Skeletal muscle tissue (tissue), 4 donors: ENCODE results near the gene TYSND1. TPM values are rescaled to one million over a fixed set of nuclear protein-coding genes. Genes with fewer than 3 reads are reported as not detected.

Source experiments
- H3K27ac ChIP-seq: one replicate; pipeline ENCODE4 v1.7.0; 2013; ENCODE audit warnings: mild to moderate bottlenecking, low read depth, low read length, inconsistent platforms
- H3K27me3 ChIP-seq, 3 donors: one replicate each; pipeline ENCODE4 v1.7.0; 2013; ENCODE audit warnings: low read length in 3 of 3; ENCODE audit not compliant: control insufficient read depth in 3 of 3, insufficient read depth in 3 of 3
- H3K36me3 ChIP-seq, 3 donors: one replicate each; pipeline ENCODE4 v1.7.0; 2013; ENCODE audit warnings: low read length in 3 of 3; ENCODE audit not compliant: control insufficient read depth in 3 of 3, insufficient read depth in 3 of 3
- H3K4me1 ChIP-seq, 3 donors: one replicate each; pipeline ENCODE4 v1.7.0; 2013; ENCODE audit warnings: low read length in 3 of 3, mild to moderate bottlenecking in 3 of 3; ENCODE audit not compliant: control insufficient read depth in 3 of 3, insufficient read depth in 3 of 3
- H3K4me3 ChIP-seq, 3 donors: one replicate each; pipeline ENCODE4 v1.7.0; 2013; ENCODE audit warnings: low read length in 3 of 3
- H3K9ac ChIP-seq, 3 donors: one replicate each; pipeline ENCODE4 v1.7.0; 2013; ENCODE audit warnings: low read length in 3 of 3, mild to moderate bottlenecking in 3 of 3, moderate library complexity in 2 of 3, low read depth in 1 of 3
- H3K9me3 ChIP-seq, 3 donors: one replicate each; pipeline ENCODE4 v1.7.0; 2013; ENCODE audit warnings: low read length in 3 of 3; ENCODE audit not compliant: control insufficient read depth in 3 of 3
- total RNA-seq: library from RNA; depleted of rRNA; stranded (reverse); fragments of >200 nt; gene quantifications from one replicate; pipeline ENCODE4 v1.2.3, GENCODE V29; 2014
- donor health status: Osteomylitis.

Gene TYSND1
- total RNA-seq, 1 donor from 2014 or later, result 4.7 TPM

DNA sequence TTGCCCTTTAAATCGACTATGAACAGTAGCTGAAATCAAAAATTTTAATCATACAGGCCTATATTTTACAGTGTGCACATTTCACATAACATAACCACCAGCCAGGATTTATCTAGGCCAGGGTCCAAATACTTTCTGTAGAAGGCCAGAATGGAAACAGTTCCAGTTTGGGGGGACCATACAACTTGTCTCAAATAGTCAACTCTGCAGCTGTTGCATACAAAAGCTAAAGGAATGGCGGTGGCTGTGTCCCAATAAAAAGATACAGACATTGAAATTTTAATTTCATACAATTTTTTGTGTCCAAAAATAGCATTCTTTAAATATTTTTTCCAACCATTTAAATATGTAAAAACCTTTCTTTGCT lies 742 bp upstream of the TYSND1 start:
- H3K27ac ChIP-seq, result peak overlapping the region; percentile 84
- H3K9me3 ChIP-seq, result no peaks in the 10 kb centered on the region
- no peaks in the 10 kb centered on the region for H3K27me3 ChIP-seq
- peak overlapping the region in 1 of 3 donors; percentile 85 for H3K4me3 ChIP-seq
- H3K4me1 ChIP-seq, result peaks cover 12 to 19% (median 16%) of the 10 kb centered on the region in 3 donors
- peak overlapping the region in 2 of 3 donors; percentile 48 to 90 for H3K9ac ChIP-seq
- peaks cover 13 to 30% (median 15%) of the 10 kb centered on the region in 3 donors for H3K36me3 ChIP-seq

GRCh38 chr10:70145666-70146488 lies 623 bp downstream of the TYSND1 start:
- H3K27ac ChIP-seq, result peak overlapping the region; percentile 84
- peaks cover 4 to 17% (median 5%) of the 10 kb centered on the region in 3 donors for H3K36me3 ChIP-seq
- H3K27me3 ChIP-seq, result no peaks in the 10 kb centered on the region
- peaks cover 12 to 19% (median 16%) of the 10 kb centered on the region in 3 donors for H3K4me1 ChIP-seq
- peak overlapping the region; percentile 85 to 88 (median 86) for H3K4me3 ChIP-seq
- peak overlapping the region; percentile 74 to 90 (median 82) for H3K9ac ChIP-seq
- H3K9me3 ChIP-seq, result no peaks in the 10 kb centered on the region

- Histone ChIP-seq H3K9ac (peak overlapping the region; percentile 57 to 90 (median 74)), H3K4me3 (peak overlapping the region; percentile 85 to 88 (median 86)), H3K27me3 (no peaks in the 10 kb centered on the region), H3K36me3 (peaks cover 0 to 14% (median 2%) of the 10 kb centered on the region in 3 donors), H3K4me1 (peaks cover 12 to 19% (median 16%) of the 10 kb centered on the region in 3 donors), H3K9me3 (no peaks in the 10 kb centered on the region), H3K27ac (peak overlapping the region; percentile 84)
These were observed 1.3 kb downstream of the TYSND1 start for GRCh38 chr10:70145166-70145665.

GRCh38 chr10:70144372-70145110 lies 2.0 kb downstream of the TYSND1 start:
- Histone ChIP-seq H3K9me3 (no peaks in the 10 kb centered on the region), H3K4me1 (peaks cover 12 to 19% (median 16%) of the 10 kb centered on the region in 3 donors), H3K27ac (no peak overlapping the region), H3K27me3 (no peaks in the 10 kb centered on the region), H3K4me3 (peak overlapping the region in 2 of 3 donors; percentile 85 to 88), H3K36me3 (peaks cover 0 to 16% (median 3%) of the 10 kb centered on the region in 3 donors), H3K9ac (peak overlapping the region; percentile 57 to 90 (median 74))

- Histone ChIP-seq H3K4me1 (peaks cover 12 to 19% (median 16%) of the 10 kb centered on the region in 3 donors), H3K9ac (no peak overlapping the region), H3K4me3 (no peak overlapping the region), H3K36me3 (peaks cover 0 to 15% (median 7%) of the 10 kb centered on the region in 3 donors), H3K27ac (no peak overlapping the region), H3K27me3 (no peaks in the 10 kb centered on the region), H3K9me3 (no peaks in the 10 kb centered on the region)
These were observed 3.9 kb downstream of the TYSND1 start for GRCh38 chr10:70142555-70142954.

GRCh38 chr10:70140297-70140696 lies 6.2 kb downstream of the TYSND1 start:
- no peaks in the 10 kb centered on the region for H3K9me3 ChIP-seq
- peaks cover 0 to 15% (median 7%) of the 10 kb centered on the region in 3 donors for H3K36me3 ChIP-seq
- no peaks in the 10 kb centered on the region for H3K27me3 ChIP-seq
- no peak overlapping the region for H3K27ac ChIP-seq
- H3K9ac ChIP-seq, result no peak overlapping the region
- no peak overlapping the region for H3K4me3 ChIP-seq
- H3K4me1 ChIP-seq, result peaks cover 18 to 29% (median 18%) of the 10 kb centered on the region in 3 donors

DNA sequence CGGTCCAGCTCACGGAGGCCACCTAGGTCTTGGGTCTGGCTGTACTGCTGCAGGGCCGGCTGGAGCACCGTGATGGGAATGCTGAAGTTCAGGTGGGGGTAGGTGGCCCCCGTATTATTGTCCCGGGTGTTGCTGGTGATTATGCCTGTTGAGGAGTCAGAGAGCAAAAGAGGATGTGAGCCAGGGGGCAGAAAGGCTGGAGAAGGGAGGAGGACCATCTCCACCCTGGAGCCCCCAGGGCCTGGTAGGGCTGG lies 6.6 kb downstream of the TYSND1 start:
- H3K4me3 ChIP-seq, result no peak overlapping the region
- peaks cover 18 to 29% (median 18%) of the 10 kb centered on the region in 3 donors for H3K4me1 ChIP-seq
- peaks cover 0 to 15% (median 7%) of the 10 kb centered on the region in 3 donors for H3K36me3 ChIP-seq
- H3K9me3 ChIP-seq, result no peaks in the 10 kb centered on the region
- no peaks in the 10 kb centered on the region for H3K27me3 ChIP-seq
- H3K9ac ChIP-seq, result no peak overlapping the region
- H3K27ac ChIP-seq, result no peak overlapping the region

DNA sequence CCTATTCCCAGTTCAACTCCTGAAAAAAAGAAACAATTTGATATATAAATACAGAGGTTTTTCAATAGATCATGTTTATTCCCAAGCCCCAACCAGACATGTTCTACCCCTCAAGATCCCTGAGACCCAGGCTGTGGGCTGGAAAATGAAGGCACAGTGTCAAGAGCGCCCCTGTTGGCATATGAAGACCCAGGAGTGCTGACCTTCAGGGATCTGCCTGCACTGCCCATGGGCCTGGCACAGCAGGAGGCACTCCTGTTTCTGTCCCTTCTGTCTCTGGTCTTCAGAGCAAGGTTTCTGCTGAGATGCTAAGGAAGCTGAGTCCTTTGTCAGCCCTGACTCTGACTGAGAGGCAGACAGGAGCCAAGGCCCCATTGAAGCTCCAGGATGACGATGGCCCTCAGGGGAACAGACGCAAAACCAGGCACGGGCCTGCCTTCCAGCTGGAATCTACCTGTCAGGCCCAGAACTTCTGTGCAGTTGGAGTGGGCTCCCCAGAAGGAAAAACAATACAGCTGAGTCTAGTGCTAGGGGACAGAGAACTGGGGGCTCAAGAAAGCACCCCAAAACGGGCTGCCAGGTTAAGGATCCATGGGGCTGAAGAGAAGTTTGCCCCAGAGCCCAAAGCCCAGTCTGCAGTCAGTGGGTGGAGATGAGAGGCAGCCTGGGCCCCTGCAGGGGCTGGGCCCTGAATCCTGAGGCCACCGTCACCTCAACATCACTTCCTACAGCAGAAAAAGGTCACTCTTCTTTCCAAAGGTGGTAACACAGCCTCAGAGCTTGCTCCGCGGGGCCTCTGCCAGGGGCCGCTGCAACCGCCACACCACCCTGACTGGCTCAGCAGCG lies 7.1 kb downstream of the TYSND1 start:
- H3K4me1 ChIP-seq, result peaks cover 16 to 28% (median 18%) of the 10 kb centered on the region in 3 donors
- no peaks in the 10 kb centered on the region for H3K9me3 ChIP-seq
- H3K9ac ChIP-seq, result no peak overlapping the region
- H3K4me3 ChIP-seq, result no peak overlapping the region
- peaks cover 0 to 15% (median 7%) of the 10 kb centered on the region in 3 donors for H3K36me3 ChIP-seq
- no peaks in the 10 kb centered on the region for H3K27me3 ChIP-seq
- H3K27ac ChIP-seq, result no peak overlapping the region
